Thoracic aorta (tissue), 2 donors: Measurements from ENCODE around the gene HSPA4L. TPM values are rescaled to one million over a fixed set of nuclear protein-coding genes. Genes with fewer than 3 reads are reported as not detected.

Source experiments
- ATAC-seq: fragments of 150-250 bp; one replicate; pipeline ENCODE4 v1.8.0; 2017; ENCODE audit warnings: low read depth; ENCODE audit not compliant: insufficient number of reproducible peaks, low FRiP score
- DNase-seq: peaks from one replicate; pipeline ENCODE4 v3.0.0-alpha.2; 2020; ENCODE audit warnings: low spot score
- H3K27ac ChIP-seq, 2 donors: fragments of 200-600 bp; sonication (generic); 1 replicate in 1 of 2; 2 replicates in 1 of 2; pipeline ENCODE4 v1.5.1; 2016; ENCODE audit warnings: mild to moderate bottlenecking in 2 of 2, moderate library complexity in 2 of 2
- H3K27me3 ChIP-seq: fragments of 200-600 bp; sonication (generic); replicated peaks from 2 replicates; pipeline ENCODE4 v1.6.0; 2016; ENCODE audit warnings: mild to moderate bottlenecking; ENCODE audit not compliant: insufficient read depth
- H3K36me3 ChIP-seq: fragments of 200-600 bp; sonication (generic); one replicate; pipeline ENCODE4 v1.5.1; 2016
- H3K4me1 ChIP-seq, 2 donors: fragments of 200-600 bp; sonication (generic); 1 replicate in 1 of 2; 2 replicates in 1 of 2; pipeline versions ENCODE4 v1.5.1 to v1.6.0; 2016; ENCODE audit warnings: low read depth in 2 of 2, mild to moderate bottlenecking in 1 of 2; ENCODE audit not compliant: control insufficient read depth in 1 of 2
- H3K4me3 ChIP-seq: fragments of 200-600 bp; sonication (generic); 2 replicates; pipeline ENCODE4 v1.5.1; 2016; ENCODE audit warnings: mild to moderate bottlenecking
- H3K9me3 ChIP-seq: fragments of 200-600 bp; sonication (generic); 2 replicates; pipeline ENCODE4 v1.5.1; 2016
- total RNA-seq, 2 donors: library from RNA; depleted of rRNA; stranded (reverse); fragments of >200 nt; gene quantifications; one replicate each; pipeline versions ENCODE4 v1.1.0 to v1.2.3, GENCODE V29; 2016
- TF ChIP-seq, protein P1 (sequence below): fragments of 200-600 bp; sonication (generic); IDR thresholded peaks from one replicate; pipeline ENCODE4 v1.5.1; 2019; ENCODE audit warnings: antibody characterized with exemption

Gene HSPA4L
- 10 to 100 TPM in 1 of 2 donors, 1 to 10 TPM in 1; 5.8 to 15.9 TPM for total RNA-seq

DNA sequence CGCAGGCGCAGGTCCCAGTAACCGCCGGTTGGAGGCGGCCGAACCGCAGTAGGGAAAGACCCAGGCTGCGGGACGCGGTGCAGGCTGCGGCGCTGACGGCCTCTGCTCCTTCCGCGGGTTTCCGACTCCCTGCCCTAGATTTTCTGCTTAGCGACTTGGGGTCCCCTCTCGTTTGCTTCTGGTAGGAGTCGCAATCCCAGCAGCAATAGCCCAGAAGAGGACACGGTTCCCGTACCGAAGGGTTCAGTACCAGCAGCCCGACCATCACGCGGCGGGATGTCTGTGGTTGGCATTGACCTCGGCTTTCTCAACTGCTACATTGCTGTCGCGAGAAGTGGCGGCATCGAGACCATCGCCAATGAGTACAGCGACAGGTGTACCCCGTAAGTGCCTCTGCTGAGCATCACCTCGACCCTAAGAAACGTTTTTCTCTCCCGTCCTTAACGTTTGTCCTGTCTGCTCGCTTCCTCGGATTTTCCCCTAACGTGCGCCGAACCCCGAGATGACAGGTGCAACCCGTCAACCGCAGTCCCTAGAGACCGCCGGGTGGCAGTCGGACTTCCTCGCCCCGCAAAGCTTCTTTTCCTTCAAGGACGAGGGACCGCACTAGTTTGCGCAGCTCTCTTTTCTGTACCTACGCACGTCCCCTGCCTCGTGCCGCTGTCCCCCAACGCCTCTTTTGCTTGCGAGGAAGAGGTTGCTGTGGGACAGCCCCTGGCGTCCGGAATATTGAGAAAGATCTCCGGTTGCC is at the start of gene HSPA4L:
Gene HSPA4L, plus strand, starts transcription at position 48 of the 751 bp plus-strand sequence. Its CDS starts 229 bp downstream, at position 277.
- peak; percentile 71 for ATAC-seq
- no peak for DNase-seq
- TF ChIP-seq, protein P1, sequence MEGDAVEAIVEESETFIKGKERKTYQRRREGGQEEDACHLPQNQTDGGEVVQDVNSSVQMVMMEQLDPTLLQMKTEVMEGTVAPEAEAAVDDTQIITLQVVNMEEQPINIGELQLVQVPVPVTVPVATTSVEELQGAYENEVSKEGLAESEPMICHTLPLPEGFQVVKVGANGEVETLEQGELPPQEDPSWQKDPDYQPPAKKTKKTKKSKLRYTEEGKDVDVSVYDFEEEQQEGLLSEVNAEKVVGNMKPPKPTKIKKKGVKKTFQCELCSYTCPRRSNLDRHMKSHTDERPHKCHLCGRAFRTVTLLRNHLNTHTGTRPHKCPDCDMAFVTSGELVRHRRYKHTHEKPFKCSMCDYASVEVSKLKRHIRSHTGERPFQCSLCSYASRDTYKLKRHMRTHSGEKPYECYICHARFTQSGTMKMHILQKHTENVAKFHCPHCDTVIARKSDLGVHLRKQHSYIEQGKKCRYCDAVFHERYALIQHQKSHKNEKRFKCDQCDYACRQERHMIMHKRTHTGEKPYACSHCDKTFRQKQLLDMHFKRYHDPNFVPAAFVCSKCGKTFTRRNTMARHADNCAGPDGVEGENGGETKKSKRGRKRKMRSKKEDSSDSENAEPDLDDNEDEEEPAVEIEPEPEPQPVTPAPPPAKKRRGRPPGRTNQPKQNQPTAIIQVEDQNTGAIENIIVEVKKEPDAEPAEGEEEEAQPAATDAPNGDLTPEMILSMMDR, result peak; percentile 19
- H3K4me3 ChIP-seq, result peak within 1 kb of the TSS; percentile 83
- peaks cover 0 to 10% of the 10 kb centered on the region in 2 donors for H3K4me1 ChIP-seq
- H3K27me3 ChIP-seq, result no peaks in the 10 kb centered on the region
- peak within 1 kb of the TSS; percentile 64 to 87 for H3K27ac ChIP-seq
- no peaks in the 10 kb centered on the region for H3K36me3 ChIP-seq
- H3K9me3 ChIP-seq, result no peaks in the 10 kb centered on the region

GRCh38 chr4:127732623-127733328 is 49.3 kb upstream of the HSPA4L start:
- TF ChIP-seq, protein P1, result peak; percentile 60
- H3K27me3 ChIP-seq, result no peaks in the 10 kb centered on the region
- H3K27ac ChIP-seq, result no peak overlapping the region
- no peak for DNase-seq
- H3K4me3 ChIP-seq, result no peak overlapping the region
- H3K36me3 ChIP-seq, result no peaks in the 10 kb centered on the region
- ATAC-seq, result peak; percentile 50
- H3K4me1 ChIP-seq, result no peaks in the 10 kb centered on the region
- no peaks in the 10 kb centered on the region for H3K9me3 ChIP-seq

DNA sequence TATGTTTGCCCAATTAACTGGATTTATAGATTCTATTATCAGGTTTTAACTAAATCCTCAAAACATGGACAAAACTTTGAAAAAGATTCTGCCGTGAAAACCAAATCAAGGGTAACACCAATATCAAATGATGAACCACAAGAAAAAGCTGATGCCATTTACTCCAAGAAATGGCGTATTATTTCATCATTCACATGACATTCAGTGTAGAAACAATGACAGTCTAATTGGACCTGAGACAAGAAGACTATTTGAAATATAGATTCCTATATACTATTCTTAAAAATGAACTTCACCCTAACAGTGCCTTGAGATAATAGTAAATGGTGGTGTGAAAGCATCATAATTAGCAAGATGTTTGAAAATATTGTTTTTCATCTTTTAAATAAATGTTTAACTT is 47.1 kb upstream of the HSPA4L start:
- DNase-seq (no peak), ATAC-seq (no peak)
- Histone ChIP-seq H3K4me1 (no peaks in the 10 kb centered on the region), H3K36me3 (no peaks in the 10 kb centered on the region), H3K27ac (no peak overlapping the region), H3K4me3 (no peak overlapping the region), H3K9me3 (no peaks in the 10 kb centered on the region), H3K27me3 (no peaks in the 10 kb centered on the region)
- TF ChIP-seq, protein P1, result no peak

- no peak for ATAC-seq
- Histone ChIP-seq H3K4me1 (no peaks in the 10 kb centered on the region), H3K9me3 (no peaks in the 10 kb centered on the region), H3K36me3 (no peaks in the 10 kb centered on the region), H3K4me3 (no peak overlapping the region), H3K27ac (no peak overlapping the region), H3K27me3 (no peaks in the 10 kb centered on the region)
- TF ChIP-seq, protein P1, result no peak
- no peak for DNase-seq
These were observed 44.8 kb upstream of the HSPA4L start for GRCh38 chr4:127737295-127737694.

DNA sequence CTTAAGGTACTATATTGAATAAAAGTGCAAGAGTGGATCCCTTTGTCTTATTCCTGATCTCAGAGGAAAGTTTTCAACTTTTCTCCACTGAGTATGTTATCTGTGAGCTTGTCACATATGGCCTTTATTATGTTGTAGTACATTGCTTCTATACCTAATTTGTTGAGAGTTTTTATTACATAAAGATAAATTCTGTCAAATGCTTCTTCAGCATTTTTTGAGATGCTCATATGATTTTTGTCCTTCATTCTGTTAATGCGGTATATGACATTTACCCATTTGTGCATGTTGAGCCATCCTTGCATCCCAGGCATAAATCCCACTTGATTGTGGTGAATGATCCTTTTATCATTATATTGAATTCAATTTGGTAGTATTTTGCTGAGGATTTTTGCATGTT is 40.9 kb upstream of the HSPA4L start:
- DNase-seq (no peak), ATAC-seq (no peak)
- TF ChIP-seq, protein P1, result no peak
- Histone ChIP-seq H3K4me1 (no peaks in the 10 kb centered on the region), H3K9me3 (no peaks in the 10 kb centered on the region), H3K36me3 (no peaks in the 10 kb centered on the region), H3K4me3 (no peak overlapping the region), H3K27ac (no peak overlapping the region), H3K27me3 (no peaks in the 10 kb centered on the region)
